ENCODE measurements around the gene TRPV4. TPM values are rescaled to one million over a fixed set of nuclear protein-coding genes. Genes with fewer than 3 reads are reported as not detected.

The TRPV4 gene
- total RNA-seq, 1 experiment from 2014 or later = 0.44 TPM

- TF ChIP-seq TCF7L2 (IDR thresholded peaks at IDR 0.05; ENCODE audit: low read depth, low read length) (no peak), REST (IDR thresholded peaks at IDR 0.05; ENCODE audit: insufficient read depth in 1 of 2, low read depth in 2 of 2, low read length in 1 of 2) (no peak), CTCF (IDR thresholded peaks at IDR 0.05) (no peak), SIN3A (IDR thresholded peaks at IDR 0.05; ENCODE audit: borderline replicate concordance, insufficient read depth, low read depth, low read length) (no peak), POLR2AphosphoS5 (IDR thresholded peaks at IDR 0.05; ENCODE audit: low read depth, low read length) (no peak)
- Histone ChIP-seq H3K4me1 (ENCODE audit: control insufficient read depth, insufficient read depth, low read length) (peaks cover 10% of the 10 kb centered on the region), H3K27me3 (ENCODE audit: control insufficient read depth, insufficient read depth, low read length) (no peaks in the 10 kb centered on the region), H3K36me3 (ENCODE audit: control insufficient read depth, insufficient read depth, low read length) (no peaks in the 10 kb centered on the region), H3K4me3 (ENCODE audit: low read depth in 2 of 2, low read length in 2 of 2) (no peak overlapping the region), H3K9me3 (ENCODE audit: control insufficient read depth, insufficient read depth, low read depth, low read length) (no peaks in the 10 kb centered on the region), H3K27ac (ENCODE audit: low read length) (no peak overlapping the region)
- ChIA-PET CTCF (interaction anchor here (0.6 kb wide), 1 partner anchor 27 kb away, joined by 3 read pairs; no protein-coding TSS in a partner anchor), POLR2A (no interaction called here)
- no peak for DNase-seq (ENCODE audit: low read depth, low spot score)
- no peak for ATAC-seq
- no TSS peak for BruUV-seq (replicated peaks)
- in situ Hi-C loops (cut with HindIII; ENCODE audit: low pct_unique_long_range_greater_than_20kb, low sequenced_read_pairs) (no loop called here), intact Hi-C loops (cut with micrococcal nuclease; ENCODE audit: unreplicated experiment) (no loop called here)
Measured at GRCh38 chr12:109873653-109874052, 40.5 kb upstream of the TRPV4 start.

- H3K27me3 ChIP-seq (ENCODE audit: control insufficient read depth, insufficient read depth, low read length) = no peaks in the 10 kb centered on the region
- no peaks in the 10 kb centered on the region for H3K9me3 ChIP-seq (ENCODE audit: control insufficient read depth, insufficient read depth, low read depth, low read length)
- H3K4me3 ChIP-seq (ENCODE audit: low read depth in 2 of 2, low read length in 2 of 2) = no peak overlapping the region
- no peak overlapping the region for H3K27ac ChIP-seq (ENCODE audit: low read length)
- intact Hi-C loops (cut with micrococcal nuclease; ENCODE audit: unreplicated experiment) (no loop called here), in situ Hi-C loops (cut with HindIII; ENCODE audit: low pct_unique_long_range_greater_than_20kb, low sequenced_read_pairs) (no loop called here)
- no peaks in the 10 kb centered on the region for H3K4me1 ChIP-seq (ENCODE audit: control insufficient read depth, insufficient read depth, low read length)
- CTCF ChIA-PET = interaction anchor here (0.6 kb wide), 1 partner anchor 21 kb away, joined by 3 read pairs; no protein-coding TSS in a partner anchor
- no TSS peak for BruUV-seq (replicated peaks)
- no peak for DNase-seq (ENCODE audit: low read depth, low spot score)
- TF ChIP-seq CTCF (IDR thresholded peaks at IDR 0.05) (no peak), TCF7L2 (IDR thresholded peaks at IDR 0.05; ENCODE audit: low read depth, low read length) (no peak), SIN3A (IDR thresholded peaks at IDR 0.05; ENCODE audit: borderline replicate concordance, insufficient read depth, low read depth, low read length) (no peak), POLR2AphosphoS5 (IDR thresholded peaks at IDR 0.05; ENCODE audit: low read depth, low read length) (no peak), REST (IDR thresholded peaks at IDR 0.05; ENCODE audit: insufficient read depth in 1 of 2, low read depth in 2 of 2, low read length in 1 of 2) (no peak)
- no peak for ATAC-seq
- POLR2A ChIA-PET = no interaction called here
- H3K36me3 ChIP-seq (ENCODE audit: control insufficient read depth, insufficient read depth, low read length) = no peaks in the 10 kb centered on the region
Measured at GRCh38 chr12:109871668-109872314, 38.6 kb upstream of the TRPV4 start.

Measured in Panc1 (cell line).